Measurements from ENCODE around the gene GAL3ST2. TPM values are rescaled to one million over a fixed set of nuclear protein-coding genes. Genes with fewer than 3 reads are reported as not detected.

The GAL3ST2 gene
- polyA plus RNA-seq, 1 of the 3 experiments (the other 2 are of a cell fraction), result 0.15 TPM

DNA sequence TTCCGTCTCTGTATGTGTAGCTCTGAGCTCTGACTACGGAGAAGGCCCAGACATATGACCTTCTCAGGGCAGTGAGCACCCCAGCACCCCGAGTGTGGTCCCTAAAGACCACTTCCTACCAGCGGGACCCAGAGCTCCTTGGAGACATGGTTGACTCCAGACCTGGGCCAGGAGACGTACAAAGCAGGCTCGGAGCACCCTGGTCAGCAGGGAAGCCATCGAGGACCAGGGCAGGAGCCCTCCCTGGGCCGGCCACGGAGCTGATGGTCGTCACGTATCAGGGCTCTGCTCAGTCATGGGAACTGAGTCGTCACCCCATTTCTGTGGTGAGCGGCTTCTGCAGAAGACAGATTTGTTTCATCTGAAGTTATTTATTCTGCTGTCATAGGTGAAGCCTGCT lies 19.6 kb downstream of the GAL3ST2 start:
- H3K4me1 ChIP-seq (ENCODE audit: control insufficient read depth in 1 of 2, insufficient read depth in 2 of 2, low read depth in 1 of 2, low read length in 1 of 2), result peaks cover 0 to 12% of the 10 kb centered on the region in 2 experiments; a peak in 1 of 4 replicates
- H2AFZ ChIP-seq (ENCODE audit: low read depth), result no peak overlapping the region
- DNase-seq, result no peak
- TF ChIP-seq SIN3A (IDR thresholded peaks at IDR 0.05; ENCODE audit: borderline replicate concordance, low read depth, low read length) (no peak), NRF1 (IDR thresholded peaks at IDR 0.05; ENCODE audit: low read depth, low read length) (no peak), ZBTB33 (IDR thresholded peaks at IDR 0.05; ENCODE audit: borderline replicate concordance, low read depth) (no peak), TAF1 (IDR thresholded peaks at IDR 0.05; ENCODE audit: borderline replicate concordance, low read depth, low read length) (no peak), RXRA (IDR thresholded peaks at IDR 0.05; ENCODE audit: borderline replicate concordance, low read depth) (no peak), USF1 (IDR thresholded peaks at IDR 0.05; ENCODE audit: borderline replicate concordance, low read depth) (no peak), MAX (IDR thresholded peaks at IDR 0.05; ENCODE audit: low read depth) (no peak), GATA2 (CRISPR knock-in tag; IDR thresholded peaks at IDR 0.05) (no peak), RFX5 (IDR thresholded peaks at IDR 0.05; ENCODE audit: low read length) (no peak), FOXJ3 (CRISPR knock-in tag; IDR thresholded peaks at IDR 0.05) (no peak), ELF1 (IDR thresholded peaks at IDR 0.05) (no peak), RCOR1 (IDR thresholded peaks at IDR 0.05; ENCODE audit: low read length) (no peak), GABPA (IDR thresholded peaks at IDR 0.05; ENCODE audit: low read depth) (no peak), CHD2 (IDR thresholded peaks at IDR 0.05; ENCODE audit: low read length, partially characterized antibody) (no peak), YY1 (IDR thresholded peaks at IDR 0.05; ENCODE audit: low read depth) (no peak), POLR2AphosphoS5 (IDR thresholded peaks at IDR 0.05; ENCODE audit: low read depth, low read length) (no peak), SMC3 (IDR thresholded peaks at IDR 0.05; ENCODE audit: low read depth, low read length) (no peak)
- TF ChIP-seq, protein P1, sequence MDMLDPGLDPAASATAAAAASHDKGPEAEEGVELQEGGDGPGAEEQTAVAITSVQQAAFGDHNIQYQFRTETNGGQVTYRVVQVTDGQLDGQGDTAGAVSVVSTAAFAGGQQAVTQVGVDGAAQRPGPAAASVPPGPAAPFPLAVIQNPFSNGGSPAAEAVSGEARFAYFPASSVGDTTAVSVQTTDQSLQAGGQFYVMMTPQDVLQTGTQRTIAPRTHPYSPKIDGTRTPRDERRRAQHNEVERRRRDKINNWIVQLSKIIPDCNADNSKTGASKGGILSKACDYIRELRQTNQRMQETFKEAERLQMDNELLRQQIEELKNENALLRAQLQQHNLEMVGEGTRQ (IDR thresholded peaks at IDR 0.05; ENCODE audit: borderline replicate concordance, low read depth, low read length), result no peak
- TF ChIP-seq, protein P2, sequence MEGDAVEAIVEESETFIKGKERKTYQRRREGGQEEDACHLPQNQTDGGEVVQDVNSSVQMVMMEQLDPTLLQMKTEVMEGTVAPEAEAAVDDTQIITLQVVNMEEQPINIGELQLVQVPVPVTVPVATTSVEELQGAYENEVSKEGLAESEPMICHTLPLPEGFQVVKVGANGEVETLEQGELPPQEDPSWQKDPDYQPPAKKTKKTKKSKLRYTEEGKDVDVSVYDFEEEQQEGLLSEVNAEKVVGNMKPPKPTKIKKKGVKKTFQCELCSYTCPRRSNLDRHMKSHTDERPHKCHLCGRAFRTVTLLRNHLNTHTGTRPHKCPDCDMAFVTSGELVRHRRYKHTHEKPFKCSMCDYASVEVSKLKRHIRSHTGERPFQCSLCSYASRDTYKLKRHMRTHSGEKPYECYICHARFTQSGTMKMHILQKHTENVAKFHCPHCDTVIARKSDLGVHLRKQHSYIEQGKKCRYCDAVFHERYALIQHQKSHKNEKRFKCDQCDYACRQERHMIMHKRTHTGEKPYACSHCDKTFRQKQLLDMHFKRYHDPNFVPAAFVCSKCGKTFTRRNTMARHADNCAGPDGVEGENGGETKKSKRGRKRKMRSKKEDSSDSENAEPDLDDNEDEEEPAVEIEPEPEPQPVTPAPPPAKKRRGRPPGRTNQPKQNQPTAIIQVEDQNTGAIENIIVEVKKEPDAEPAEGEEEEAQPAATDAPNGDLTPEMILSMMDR (IDR thresholded peaks at IDR 0.05), result no peak
- H3K4me3 ChIP-seq (ENCODE audit: low read depth in 2 of 2, low read length in 1 of 2), result no peak overlapping the region
- no peaks in the 10 kb centered on the region for H3K9me3 ChIP-seq
- no peaks in the 10 kb centered on the region for H4K20me1 ChIP-seq (ENCODE audit: insufficient read depth)
- H3K4me2 ChIP-seq, result no peak overlapping the region
- 90% methylated on average over 10 of the region's 13 CpGs for WGBS (ENCODE audit: low lambda C conversion rate)
- ChIA-PET CTCF (interaction anchor here (1.1 to 1.3 kb wide), 2 partner anchors 12 to 24 kb away, joined by 3 to 4 read pairs; partner anchors contain the start of gene NEU4), POLR2A (interaction anchor here (0.5 kb wide), 1 partner anchor 16 kb away, joined by 3 read pairs; no protein-coding TSS in a partner anchor)
- no peaks in the 10 kb centered on the region for H3K27me3 ChIP-seq (ENCODE audit: insufficient read depth)
- H3K79me2 ChIP-seq (ENCODE audit: insufficient read depth), result no peaks in the 10 kb centered on the region
- no peaks in the 10 kb centered on the region for H3F3A ChIP-seq (replicated peaks; ENCODE audit: insufficient read depth)
- H3K9me2 ChIP-seq, result no peaks in the 10 kb centered on the region
- no peak overlapping the region for H3K9ac ChIP-seq
- H3K36me3 ChIP-seq (replicated peaks in 1 of 2; ENCODE audit: control insufficient read depth in 1 of 2, insufficient read depth in 2 of 2, low read length in 1 of 2), result no peaks in the 10 kb centered on the region
- H3K27ac ChIP-seq (ENCODE audit: low read depth in 2 of 2, low read length in 1 of 2), result no peak overlapping the region
